AG04450 (cell line): ENCODE measurements around the gene STARD10. TPM values are rescaled to one million over a fixed set of nuclear protein-coding genes. Genes with fewer than 3 reads are reported as not detected.

Source experiments
- CTCF ChIA-PET: fragments of 300-600, 350-600 bp; formaldehyde crosslinking; extraction: SDS; loops from one replicate; lab custom pipeline; 2022; ENCODE audit warnings: antibody characterized with exemption, inconsistent platforms; lab: Charles Lee
- POLR2A ChIA-PET: fragments of 350-600 bp; formaldehyde crosslinking; extraction: SDS; loops from one replicate; lab custom pipeline; 2021; ENCODE audit warnings: antibody characterized with exemption, inconsistent platforms; lab: Yijun Ruan, JAX
- DNase-seq: peaks from one replicate; pipeline ENCODE4 v3.0.0-alpha.2; 2011; ENCODE audit warnings: low read depth, low spot score
- H3K27ac ChIP-seq: one replicate; pipeline ENCODE4 v1.5.1; 2012; ENCODE audit warnings: low read depth, low read length, control low read depth
- H3K27me3 ChIP-seq: one replicate; pipeline ENCODE4 v1.6.0; 2012; ENCODE audit warnings: low read length; ENCODE audit not compliant: control insufficient read depth, insufficient read depth
- H3K4me3 ChIP-seq: 2 replicates; pipeline ENCODE4 v1.5.1; 2011; ENCODE audit warnings: mild to moderate bottlenecking, low read depth, low read length, control low read depth
- H3K9me3 ChIP-seq: 2 replicates; pipeline ENCODE4 v1.5.1; 2012; ENCODE audit warnings: low read length; ENCODE audit not compliant: control insufficient read depth, insufficient read depth
- polyA plus RNA-seq: library from polyadenylated mRNA; depleted of rRNA; stranded (reverse); fragments of >200 nt; gene quantifications from 2 replicates; pipeline ENCODE4 v1.2.3, GENCODE V29; 2011
- TF ChIP-seq, protein P1 (sequence below): IDR thresholded peaks from 2 replicates; pipeline ENCODE4 v1.5.1; 2011; ENCODE audit warnings: low read depth, low read length, control low read depth, inconsistent platforms

STARD10 gene
- polyA plus RNA-seq, 1 experiment: 38.4 TPM

DNA sequence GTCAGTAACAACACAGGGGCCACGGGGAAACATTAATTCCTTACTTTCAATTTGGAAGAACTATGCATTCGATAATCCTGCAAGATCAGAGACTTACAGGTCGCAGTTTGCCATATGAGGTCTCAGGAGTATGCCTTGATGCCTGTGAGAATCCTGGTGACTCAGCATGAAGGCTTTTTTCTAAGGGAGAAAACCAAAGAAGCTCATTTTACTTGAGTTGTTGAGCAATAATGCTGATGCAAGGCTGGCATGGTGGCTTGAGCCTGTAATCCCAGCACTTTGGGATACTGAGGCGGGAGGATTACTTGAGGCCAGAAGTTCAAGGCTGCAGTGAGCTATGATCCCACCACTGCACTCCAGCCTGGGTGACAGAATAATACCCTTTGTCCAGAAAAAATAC, 46.9 kb upstream of the STARD10 start:
- ChIA-PET POLR2A (interaction anchor here (0.8 to 1.4 kb wide), 2 partner anchors 9 to 302 kb away, joined by 4 to 10 read pairs; partner anchors contain the start of gene FCHSD2), CTCF (interaction anchor here (1.1 to 2.8 kb wide), 5 partner anchors 9 to 448 kb away, joined by 3 to 27 read pairs (median 13); no protein-coding TSS in a partner anchor)
- Histone ChIP-seq H3K9me3 (no peaks in the 10 kb centered on the region), H3K27ac (peak overlapping the region; percentile 75), H3K4me3 (no peak overlapping the region), H3K27me3 (no peaks in the 10 kb centered on the region)
- TF ChIP-seq, protein P1, sequence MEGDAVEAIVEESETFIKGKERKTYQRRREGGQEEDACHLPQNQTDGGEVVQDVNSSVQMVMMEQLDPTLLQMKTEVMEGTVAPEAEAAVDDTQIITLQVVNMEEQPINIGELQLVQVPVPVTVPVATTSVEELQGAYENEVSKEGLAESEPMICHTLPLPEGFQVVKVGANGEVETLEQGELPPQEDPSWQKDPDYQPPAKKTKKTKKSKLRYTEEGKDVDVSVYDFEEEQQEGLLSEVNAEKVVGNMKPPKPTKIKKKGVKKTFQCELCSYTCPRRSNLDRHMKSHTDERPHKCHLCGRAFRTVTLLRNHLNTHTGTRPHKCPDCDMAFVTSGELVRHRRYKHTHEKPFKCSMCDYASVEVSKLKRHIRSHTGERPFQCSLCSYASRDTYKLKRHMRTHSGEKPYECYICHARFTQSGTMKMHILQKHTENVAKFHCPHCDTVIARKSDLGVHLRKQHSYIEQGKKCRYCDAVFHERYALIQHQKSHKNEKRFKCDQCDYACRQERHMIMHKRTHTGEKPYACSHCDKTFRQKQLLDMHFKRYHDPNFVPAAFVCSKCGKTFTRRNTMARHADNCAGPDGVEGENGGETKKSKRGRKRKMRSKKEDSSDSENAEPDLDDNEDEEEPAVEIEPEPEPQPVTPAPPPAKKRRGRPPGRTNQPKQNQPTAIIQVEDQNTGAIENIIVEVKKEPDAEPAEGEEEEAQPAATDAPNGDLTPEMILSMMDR: no peak
- peak; percentile 79 for DNase-seq

DNA sequence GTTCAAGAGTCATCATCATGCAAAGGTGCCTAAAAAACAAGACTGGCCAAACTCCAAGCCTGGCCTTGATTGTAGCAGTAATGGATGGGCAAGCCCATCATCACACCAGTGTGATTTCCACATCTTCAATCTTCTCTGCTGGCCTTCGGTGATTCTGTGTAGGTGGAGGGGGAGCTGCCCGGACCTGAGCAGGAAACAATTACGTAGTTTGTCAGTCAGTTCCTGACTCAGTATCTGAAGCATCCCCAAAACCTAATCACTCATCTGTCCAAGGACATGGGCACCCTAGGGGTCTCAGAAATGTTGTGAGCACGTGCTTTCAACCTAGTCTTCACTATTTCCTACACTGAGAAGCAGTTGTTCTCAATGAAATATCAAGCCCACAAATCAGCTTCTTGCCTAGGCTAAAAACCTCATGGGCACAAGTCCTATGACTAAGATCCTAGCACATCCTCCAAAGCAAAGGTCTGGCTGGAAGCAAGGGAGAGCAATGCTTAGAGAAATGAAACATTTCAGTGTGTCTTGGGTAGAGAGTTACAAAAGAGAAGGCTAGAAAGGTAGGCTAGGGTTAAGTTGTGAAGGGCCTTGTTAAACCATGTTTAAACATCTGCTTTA, 45.0 kb upstream of the STARD10 start:
- ChIA-PET CTCF (interaction anchor here (2.8 kb wide), 1 partner anchor 304 kb away, joined by 13 read pairs; no protein-coding TSS in a partner anchor), POLR2A (interaction anchor here (0.7 kb wide), 1 partner anchor 293 kb away, joined by 3 read pairs; no protein-coding TSS in a partner anchor)
- Histone ChIP-seq H3K9me3 (no peaks in the 10 kb centered on the region), H3K4me3 (no peak overlapping the region), H3K27ac (no peak overlapping the region), H3K27me3 (no peaks in the 10 kb centered on the region)
- no peak for DNase-seq
- TF ChIP-seq, protein P1: no peak

DNA sequence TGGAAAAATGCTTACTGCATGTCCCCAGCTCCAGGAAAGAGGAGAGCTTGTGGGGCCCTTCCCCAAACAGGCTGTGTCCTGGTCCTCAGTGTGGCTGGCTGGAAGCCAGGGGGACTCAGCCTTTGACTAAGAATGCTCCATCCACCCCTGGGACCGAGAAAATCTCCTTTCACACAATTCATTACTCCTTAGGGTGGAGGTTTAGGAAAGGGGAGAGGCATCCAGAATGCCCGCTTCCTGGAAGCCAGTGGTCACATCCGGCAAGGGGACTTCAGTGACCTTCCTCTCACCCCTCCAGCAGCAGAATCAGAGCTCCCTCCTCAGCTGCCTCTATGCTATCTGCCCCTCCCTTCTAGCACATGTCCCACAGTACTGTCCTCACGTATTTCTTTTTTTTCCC, 42.3 kb upstream of the STARD10 start:
- no peaks in the 10 kb centered on the region for H3K9me3 ChIP-seq
- no peak overlapping the region for H3K4me3 ChIP-seq
- no peaks in the 10 kb centered on the region for H3K27me3 ChIP-seq
- POLR2A ChIA-PET: no interaction called here
- peak overlapping the region; percentile 31 for H3K27ac ChIP-seq
- TF ChIP-seq, protein P1: no peak
- CTCF ChIA-PET: interaction anchor here (1.0 kb wide), 1 partner anchor 350 kb away, joined by 3 read pairs; no protein-coding TSS in a partner anchor
- DNase-seq: no peak

DNA sequence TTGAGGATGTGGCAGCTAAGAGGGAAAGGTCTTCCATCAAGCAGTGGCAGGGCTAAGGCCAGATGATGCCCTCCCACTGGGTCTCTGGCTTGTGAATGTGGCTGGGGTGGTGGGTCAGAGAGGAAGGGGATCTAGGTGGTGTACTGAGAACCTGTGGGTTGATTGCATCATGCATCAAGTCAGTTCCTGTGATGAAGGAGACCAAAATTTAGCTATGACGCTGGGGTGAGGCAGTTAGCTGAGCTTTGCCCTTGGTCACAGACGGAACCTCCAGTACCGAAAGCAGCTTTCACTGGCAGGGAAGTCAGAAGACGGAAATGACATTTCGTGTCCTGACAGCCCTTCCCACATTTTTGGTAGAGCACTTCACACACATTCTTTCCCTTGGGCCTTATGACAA, 41.1 kb upstream of the STARD10 start:
- H3K9me3 ChIP-seq: no peaks in the 10 kb centered on the region
- CTCF ChIA-PET: interaction anchor here (0.9 to 5.7 kb wide), 2 partner anchors 308 to 344 kb away, joined by 3 to 153 read pairs; no protein-coding TSS in a partner anchor
- H3K27me3 ChIP-seq: no peaks in the 10 kb centered on the region
- POLR2A ChIA-PET: no interaction called here
- TF ChIP-seq, protein P1: no peak
- DNase-seq: no peak
- no peak overlapping the region for H3K4me3 ChIP-seq
- no peak overlapping the region for H3K27ac ChIP-seq

DNA sequence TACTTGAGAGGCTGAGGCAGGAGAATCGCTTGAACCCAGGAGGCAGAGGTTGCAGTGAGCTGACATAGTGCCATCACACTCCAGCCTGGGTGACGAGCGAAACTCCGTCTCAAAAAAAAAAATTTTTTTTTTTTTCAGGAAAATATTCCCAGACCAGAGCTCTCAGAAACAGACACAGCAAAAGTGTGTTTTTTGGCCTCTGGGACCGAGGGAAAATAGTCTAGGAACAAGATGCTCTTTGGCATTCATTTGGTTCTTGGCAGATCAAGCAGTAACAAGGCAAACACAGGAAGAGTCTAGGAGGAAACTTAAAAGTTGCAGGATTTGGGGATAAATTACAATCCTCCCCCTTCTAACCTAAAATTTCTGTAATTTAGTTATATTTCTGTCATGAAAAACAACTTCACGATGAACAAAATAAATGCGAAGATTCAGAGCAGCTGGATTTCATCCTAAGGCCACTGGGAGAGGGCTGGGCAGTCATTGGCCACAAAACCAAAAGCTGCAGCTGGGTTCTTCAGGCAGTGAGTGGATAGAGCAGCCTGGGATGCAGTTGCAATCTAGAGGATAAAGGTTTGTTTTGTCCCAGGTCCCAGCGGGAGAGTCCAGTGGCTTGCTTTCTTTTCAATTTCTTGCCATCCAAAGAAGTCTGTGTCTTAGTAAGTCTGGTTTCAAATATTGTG, 40.1 kb upstream of the STARD10 start:
- CTCF ChIA-PET: interaction anchor here (0.7 to 5.7 kb wide), 4 partner anchors 308 to 403 kb away, joined by 3 to 153 read pairs (median 6); partner anchors contain the start of gene FCHSD2
- POLR2A ChIA-PET: no interaction called here
- no peaks in the 10 kb centered on the region for H3K27me3 ChIP-seq
- H3K27ac ChIP-seq: no peak overlapping the region
- TF ChIP-seq, protein P1: no peak
- no peak overlapping the region for H3K4me3 ChIP-seq
- no peak for DNase-seq
- no peaks in the 10 kb centered on the region for H3K9me3 ChIP-seq
